ENCODE measurements around the gene ALLC. TPM values are rescaled to one million over a fixed set of nuclear protein-coding genes. Genes with fewer than 3 reads are reported as not detected.

The ALLC gene
- total RNA-seq, 1 donor from 2014 or later = not detected

DNA sequence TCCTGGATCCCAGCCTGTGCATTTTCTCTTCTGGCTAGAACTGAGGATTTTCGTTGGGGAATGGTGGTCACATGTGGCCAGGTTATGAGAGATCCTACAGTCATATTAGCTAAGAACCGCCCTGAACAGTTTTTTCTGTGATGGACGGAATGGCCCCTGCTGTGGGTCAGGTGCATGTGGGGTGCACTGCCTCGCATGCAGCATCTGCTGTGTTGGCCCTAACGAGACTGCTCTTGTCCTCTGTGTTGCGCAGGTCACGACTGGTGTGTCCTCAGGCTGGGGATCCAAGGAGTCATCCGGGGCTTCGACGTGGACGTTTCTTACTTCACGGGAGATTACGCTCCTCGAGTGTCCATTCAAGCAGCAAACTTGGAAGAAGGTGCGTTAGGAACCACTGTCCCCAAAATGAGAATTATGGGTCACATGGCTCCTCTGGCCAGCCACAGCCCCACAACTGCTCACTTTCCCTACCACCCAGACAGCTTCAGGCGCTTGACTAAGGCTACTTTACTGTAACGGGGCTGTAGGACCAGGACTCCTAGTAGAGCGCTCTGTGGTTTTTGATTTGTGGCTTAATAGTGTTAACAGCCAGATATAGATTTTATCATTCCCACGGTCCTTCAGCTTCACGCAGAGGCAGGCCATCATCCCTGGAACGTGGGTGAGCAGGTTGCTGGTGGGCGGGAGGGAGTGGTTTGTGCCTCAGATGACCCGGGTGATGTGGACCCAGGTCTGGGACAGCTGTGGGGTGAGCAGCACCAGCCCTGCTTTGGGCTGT, 21.8 kb downstream of the ALLC start:
- TF ChIP-seq, protein P1, sequence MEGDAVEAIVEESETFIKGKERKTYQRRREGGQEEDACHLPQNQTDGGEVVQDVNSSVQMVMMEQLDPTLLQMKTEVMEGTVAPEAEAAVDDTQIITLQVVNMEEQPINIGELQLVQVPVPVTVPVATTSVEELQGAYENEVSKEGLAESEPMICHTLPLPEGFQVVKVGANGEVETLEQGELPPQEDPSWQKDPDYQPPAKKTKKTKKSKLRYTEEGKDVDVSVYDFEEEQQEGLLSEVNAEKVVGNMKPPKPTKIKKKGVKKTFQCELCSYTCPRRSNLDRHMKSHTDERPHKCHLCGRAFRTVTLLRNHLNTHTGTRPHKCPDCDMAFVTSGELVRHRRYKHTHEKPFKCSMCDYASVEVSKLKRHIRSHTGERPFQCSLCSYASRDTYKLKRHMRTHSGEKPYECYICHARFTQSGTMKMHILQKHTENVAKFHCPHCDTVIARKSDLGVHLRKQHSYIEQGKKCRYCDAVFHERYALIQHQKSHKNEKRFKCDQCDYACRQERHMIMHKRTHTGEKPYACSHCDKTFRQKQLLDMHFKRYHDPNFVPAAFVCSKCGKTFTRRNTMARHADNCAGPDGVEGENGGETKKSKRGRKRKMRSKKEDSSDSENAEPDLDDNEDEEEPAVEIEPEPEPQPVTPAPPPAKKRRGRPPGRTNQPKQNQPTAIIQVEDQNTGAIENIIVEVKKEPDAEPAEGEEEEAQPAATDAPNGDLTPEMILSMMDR (IDR thresholded peaks at IDR 0.05) = no peak
- Mint-ChIP-seq H3K9me3 (ENCODE audit: low read depth) (no peaks in the 10 kb centered on the region), H3K36me3 (ENCODE audit: low read depth) (no peaks in the 10 kb centered on the region), H3K4me1 (ENCODE audit: low read depth) (no peaks in the 10 kb centered on the region), H3K27me3 (ENCODE audit: low read depth) (peaks cover 8% of the 10 kb centered on the region), H3K27ac (ENCODE audit: unreplicated experiment) (no peak overlapping the region), H3K4me3 (ENCODE audit: unreplicated experiment) (no peak overlapping the region)
- no peak for DNase-seq (ENCODE audit: low spot score)

GRCh38 chr2:3680548-3681345, 22.7 kb downstream of the ALLC start:
- Mint-ChIP-seq H3K4me3 (ENCODE audit: unreplicated experiment) (no peak overlapping the region), H3K9me3 (ENCODE audit: low read depth) (no peaks in the 10 kb centered on the region), H3K27ac (ENCODE audit: unreplicated experiment) (no peak overlapping the region), H3K27me3 (ENCODE audit: low read depth) (peaks cover 11% of the 10 kb centered on the region), H3K4me1 (ENCODE audit: low read depth) (no peaks in the 10 kb centered on the region), H3K36me3 (ENCODE audit: low read depth) (no peaks in the 10 kb centered on the region)
- no peak for DNase-seq (ENCODE audit: low spot score)
- TF ChIP-seq, protein P1 (IDR thresholded peaks at IDR 0.05) = no peak

DNA sequence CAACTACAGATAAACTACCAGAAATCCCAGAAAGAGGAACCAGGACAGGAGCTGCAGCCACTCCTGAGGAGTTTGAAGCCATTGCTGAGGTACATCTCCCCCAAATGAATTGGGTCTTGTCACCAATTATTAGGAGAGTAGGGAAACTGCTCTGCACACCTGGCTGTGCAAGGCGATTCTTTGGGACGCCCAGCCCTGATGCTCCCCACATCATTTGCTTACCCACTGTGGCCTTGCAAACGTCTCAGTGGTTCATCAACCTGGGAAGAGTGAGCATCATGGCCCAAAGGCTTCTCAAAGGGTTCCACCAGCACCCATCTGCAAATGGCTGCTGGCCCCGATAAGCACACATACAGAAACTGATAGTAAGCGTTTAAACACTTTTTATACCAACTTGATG, 23.6 kb downstream of the ALLC start:
- TF ChIP-seq, protein P1 (IDR thresholded peaks at IDR 0.05) = no peak
- peaks cover 17% of the 10 kb centered on the region for H3K27me3 Mint-ChIP-seq (ENCODE audit: low read depth)
- no peaks in the 10 kb centered on the region for H3K36me3 Mint-ChIP-seq (ENCODE audit: low read depth)
- H3K4me1 Mint-ChIP-seq (ENCODE audit: low read depth) = no peaks in the 10 kb centered on the region
- H3K9me3 Mint-ChIP-seq (ENCODE audit: low read depth) = no peaks in the 10 kb centered on the region
- no peak for DNase-seq (ENCODE audit: low spot score)
- H3K4me3 Mint-ChIP-seq (ENCODE audit: unreplicated experiment) = no peak overlapping the region
- H3K27ac Mint-ChIP-seq (ENCODE audit: unreplicated experiment) = no peak overlapping the region

GRCh38 chr2:3682811-3683210, 24.8 kb downstream of the ALLC start:
- Mint-ChIP-seq H3K4me3 (ENCODE audit: unreplicated experiment) (no peak overlapping the region), H3K27me3 (ENCODE audit: low read depth) (peaks cover 27% of the 10 kb centered on the region), H3K4me1 (ENCODE audit: low read depth) (no peaks in the 10 kb centered on the region), H3K9me3 (ENCODE audit: low read depth) (no peaks in the 10 kb centered on the region), H3K36me3 (ENCODE audit: low read depth) (no peaks in the 10 kb centered on the region), H3K27ac (ENCODE audit: unreplicated experiment) (no peak overlapping the region)
- TF ChIP-seq, protein P1 (IDR thresholded peaks at IDR 0.05) = no peak
- no peak for DNase-seq (ENCODE audit: low spot score)

DNA sequence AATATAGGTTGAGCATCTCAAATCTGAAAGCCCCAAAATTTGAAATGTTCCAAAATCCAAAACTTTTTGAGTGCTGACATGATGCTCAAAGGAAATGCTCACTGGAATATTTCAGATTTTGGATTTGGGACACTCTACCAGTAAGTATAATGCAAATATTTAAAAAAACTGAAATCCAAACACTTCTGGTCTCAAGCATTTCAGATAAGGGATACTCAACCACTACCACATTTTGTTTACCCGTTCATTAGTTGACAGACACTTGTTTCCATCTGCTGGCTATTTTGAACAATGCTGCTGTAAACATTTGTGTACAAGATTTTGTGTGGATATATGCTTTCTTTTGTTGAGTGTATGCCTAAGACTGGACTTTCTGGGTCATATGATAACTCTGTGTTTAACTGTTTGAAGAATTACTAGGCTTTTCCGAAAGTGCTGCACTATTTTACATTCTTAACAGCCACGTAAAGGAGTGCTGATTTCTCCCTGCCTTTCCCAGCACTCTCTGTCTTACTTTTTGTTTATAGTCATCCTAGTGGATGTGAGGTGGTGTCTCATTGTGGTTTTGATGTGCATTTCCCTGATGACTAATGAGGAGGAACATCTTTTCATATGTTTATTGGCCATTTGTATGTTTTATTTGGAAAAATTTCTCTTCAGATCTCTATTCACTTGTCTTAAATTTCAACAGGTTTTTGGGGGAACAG, 25.9 kb downstream of the ALLC start:
- H3K4me1 Mint-ChIP-seq (ENCODE audit: low read depth) = no peaks in the 10 kb centered on the region
- H3K36me3 Mint-ChIP-seq (ENCODE audit: low read depth) = no peaks in the 10 kb centered on the region
- H3K27me3 Mint-ChIP-seq (ENCODE audit: low read depth) = peaks cover 25% of the 10 kb centered on the region
- no peak overlapping the region for H3K4me3 Mint-ChIP-seq (ENCODE audit: unreplicated experiment)
- TF ChIP-seq, protein P1 (IDR thresholded peaks at IDR 0.05) = no peak
- no peak overlapping the region for H3K27ac Mint-ChIP-seq (ENCODE audit: unreplicated experiment)
- H3K9me3 Mint-ChIP-seq (ENCODE audit: low read depth) = no peaks in the 10 kb centered on the region
- DNase-seq (ENCODE audit: low spot score) = no peak
